Measurements from ENCODE around the gene TCEAL5.

DNA sequence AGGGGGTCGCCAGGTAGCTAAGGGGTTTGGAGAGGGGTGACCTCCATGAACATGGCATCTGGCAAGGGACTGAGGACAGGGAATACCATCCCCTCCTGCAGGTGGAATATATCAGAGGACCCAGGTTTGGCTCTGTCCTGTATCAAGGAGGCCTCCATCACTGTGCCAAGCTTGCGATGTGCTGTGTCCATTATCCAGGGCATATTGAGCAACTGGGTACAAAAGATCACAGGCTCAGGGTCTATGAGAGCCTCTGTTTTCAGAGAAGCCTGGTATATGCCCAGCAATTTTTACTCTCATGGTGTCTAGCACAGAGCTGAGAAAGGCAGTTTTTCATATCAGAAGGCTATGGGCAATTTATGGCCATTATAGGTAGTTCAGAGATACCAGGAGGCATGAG lies 16.6 kb upstream of the TCEAL5 start:
- TF ChIP-seq TAF1 (IDR thresholded peaks at IDR 0.05; ENCODE audit: low read depth, low read length): no peak
- TF ChIP-seq EP300 (IDR thresholded peaks at IDR 0.05; ENCODE audit: borderline replicate concordance in 1 of 2, low read depth in 2 of 2, low read length in 2 of 2): no peak
- TF ChIP-seq, protein P1, sequence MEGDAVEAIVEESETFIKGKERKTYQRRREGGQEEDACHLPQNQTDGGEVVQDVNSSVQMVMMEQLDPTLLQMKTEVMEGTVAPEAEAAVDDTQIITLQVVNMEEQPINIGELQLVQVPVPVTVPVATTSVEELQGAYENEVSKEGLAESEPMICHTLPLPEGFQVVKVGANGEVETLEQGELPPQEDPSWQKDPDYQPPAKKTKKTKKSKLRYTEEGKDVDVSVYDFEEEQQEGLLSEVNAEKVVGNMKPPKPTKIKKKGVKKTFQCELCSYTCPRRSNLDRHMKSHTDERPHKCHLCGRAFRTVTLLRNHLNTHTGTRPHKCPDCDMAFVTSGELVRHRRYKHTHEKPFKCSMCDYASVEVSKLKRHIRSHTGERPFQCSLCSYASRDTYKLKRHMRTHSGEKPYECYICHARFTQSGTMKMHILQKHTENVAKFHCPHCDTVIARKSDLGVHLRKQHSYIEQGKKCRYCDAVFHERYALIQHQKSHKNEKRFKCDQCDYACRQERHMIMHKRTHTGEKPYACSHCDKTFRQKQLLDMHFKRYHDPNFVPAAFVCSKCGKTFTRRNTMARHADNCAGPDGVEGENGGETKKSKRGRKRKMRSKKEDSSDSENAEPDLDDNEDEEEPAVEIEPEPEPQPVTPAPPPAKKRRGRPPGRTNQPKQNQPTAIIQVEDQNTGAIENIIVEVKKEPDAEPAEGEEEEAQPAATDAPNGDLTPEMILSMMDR (IDR thresholded peaks at IDR 0.05; ENCODE audit: control extremely low read depth in 1 of 3, insufficient read depth in 1 of 3, low read depth in 1 of 3, low read length in 3 of 3): no peak
- TF ChIP-seq CBX8 (IDR thresholded peaks at IDR 0.05; ENCODE audit: borderline replicate concordance, low read depth, low read length): no peak
- TF ChIP-seq RFX5 (IDR thresholded peaks at IDR 0.05; ENCODE audit: borderline replicate concordance, low read depth, low read length): no peak
- TF ChIP-seq HDAC2 (IDR thresholded peaks at IDR 0.05; ENCODE audit: borderline replicate concordance in 1 of 2, low read depth in 2 of 2, low read length in 2 of 2): no peak
- TF ChIP-seq RAD21 (IDR thresholded peaks at IDR 0.05 in 1 of 2, conservative IDR thresholded peaks at IDR 0.05 in 1 of 2; ENCODE audit: low read depth in 2 of 2, low read length in 2 of 2): no peak
- TF ChIP-seq POLR2A (IDR thresholded peaks at IDR 0.05; ENCODE audit: control extremely low read depth in 1 of 2, low read depth in 2 of 2, low read length in 2 of 2): no peak
- TF ChIP-seq CEBPB (IDR thresholded peaks at IDR 0.05; ENCODE audit: low read depth, low read length): no peak
- no peak for TF ChIP-seq RNF2 (IDR thresholded peaks at IDR 0.05; ENCODE audit: borderline replicate concordance, low read depth, low read length, missing control alignments, poor library complexity, severe bottlenecking)
- TF ChIP-seq NANOG (IDR thresholded peaks at IDR 0.05; ENCODE audit: insufficient read depth, low read depth, low read length, poor library complexity, severe bottlenecking): no peak
- TF ChIP-seq TCF12 (IDR thresholded peaks at IDR 0.05; ENCODE audit: low read depth, low read length): no peak
